IPS-18c (cell line): ENCODE measurements around the gene RAD9A.

ENCODE experiments used
- H3K4me3 ChIP-seq: 2 replicates; pipeline ENCODE4 v1.7.0; 2013; ENCODE audit warnings: low read depth, mild to moderate bottlenecking, low read length, moderate library complexity; ENCODE audit not compliant: insufficient read depth
- H3K9me3 ChIP-seq: one replicate; pipeline ENCODE4 v1.6.1; 2013; ENCODE audit warnings: mild to moderate bottlenecking, low read length, moderate library complexity; ENCODE audit not compliant: control insufficient read depth, insufficient read depth

RAD9A gene

GRCh38 chr11:67382276-67383136, 9.3 kb upstream of the RAD9A start:
- Histone ChIP-seq H3K4me3 (no peak overlapping the region), H3K9me3 (no peaks in the 10 kb centered on the region)

- Histone ChIP-seq H3K4me3 (no peak overlapping the region), H3K9me3 (no peaks in the 10 kb centered on the region)
Observed at GRCh38 chr11:67384851-67385366, 6.9 kb upstream of the RAD9A start.

GRCh38 chr11:67387069-67387468, 4.7 kb upstream of the RAD9A start:
- Histone ChIP-seq H3K4me3 (no peak overlapping the region), H3K9me3 (no peaks in the 10 kb centered on the region)

- Histone ChIP-seq H3K9me3 (no peaks in the 10 kb centered on the region), H3K4me3 (no peak overlapping the region)
Observed at GRCh38 chr11:67387518-67387917, 4.3 kb upstream of the RAD9A start.

GRCh38 chr11:67389477-67389876, 2.3 kb upstream of the RAD9A start:
- H3K4me3 ChIP-seq, result no peak overlapping the region; the same call in 1 of the 2 replicates
- no peaks in the 10 kb centered on the region for H3K9me3 ChIP-seq

GRCh38 chr11:67390947-67391303, 861 bp upstream of the RAD9A start:
- Histone ChIP-seq H3K4me3 (peak overlapping the region; percentile 80), H3K9me3 (no peaks in the 10 kb centered on the region)

GRCh38 chr11:67392183-67392715, 463 bp downstream of the RAD9A start:
- H3K9me3 ChIP-seq, result no peaks in the 10 kb centered on the region
- H3K4me3 ChIP-seq, result peak overlapping the region; percentile 80

GRCh38 chr11:67393437-67393836, 1.7 kb downstream of the RAD9A start:
- Histone ChIP-seq H3K4me3 (no peak overlapping the region), H3K9me3 (no peaks in the 10 kb centered on the region)

GRCh38 chr11:67393990-67394389, 2.2 kb downstream of the RAD9A start:
- no peaks in the 10 kb centered on the region for H3K9me3 ChIP-seq
- H3K4me3 ChIP-seq, result no peak overlapping the region

GRCh38 chr11:67395555-67396258, 3.9 kb downstream of the RAD9A start:
- no peak overlapping the region for H3K4me3 ChIP-seq
- H3K9me3 ChIP-seq, result no peaks in the 10 kb centered on the region

- no peaks in the 10 kb centered on the region for H3K9me3 ChIP-seq
- H3K4me3 ChIP-seq, result no peak overlapping the region
Observed at GRCh38 chr11:67396259-67396581, 4.4 kb downstream of the RAD9A start.

GRCh38 chr11:67396587-67397389, 5.0 kb downstream of the RAD9A start:
- H3K4me3 ChIP-seq, result no peak overlapping the region
- no peaks in the 10 kb centered on the region for H3K9me3 ChIP-seq

- H3K4me3 ChIP-seq, result no peak overlapping the region
Observed at GRCh38 chr11:67397536-67397935, 5.8 kb downstream of the RAD9A start.

GRCh38 chr11:67397986-67398660, 6.3 kb downstream of the RAD9A start:
- Histone ChIP-seq H3K9me3 (no peaks in the 10 kb centered on the region), H3K4me3 (no peak overlapping the region)

More at GRCh38 chr11:67397536-67397935, 5.8 kb downstream of the RAD9A start:
- no peaks in the 10 kb centered on the region for H3K9me3 ChIP-seq

GRCh38 chr11:67398661-67399563, 7.1 kb downstream of the RAD9A start:
- H3K9me3 ChIP-seq, result no peaks in the 10 kb centered on the region
- no peak overlapping the region for H3K4me3 ChIP-seq
